Neuronal stem cell (in vitro differentiated cells): ENCODE results near the gene STUB1.
"Not testable (repeated sequence)": the region's sequence is repeated elsewhere in the genome, so short reads cannot be mapped to it uniquely, and the experiment has no call there.

Experiments used
- DNase-seq: peaks from one replicate; pipeline ENCODE4 v3.0.0-alpha.2; 2013; ENCODE audit warnings: low spot score
- H2AFZ ChIP-seq: one replicate; pipeline ENCODE4 v1.6.1; 2013; ENCODE audit warnings: mild to moderate bottlenecking, low read length, inconsistent platforms
- H2AK5ac ChIP-seq: 2 replicates; pipeline ENCODE4 v1.6.1; 2013; ENCODE audit warnings: low read depth, mild to moderate bottlenecking, inconsistent platforms, low read length, moderate library complexity, mixed read lengths
- H2BK120ac ChIP-seq: 2 replicates; pipeline ENCODE4 v1.6.1; 2013; ENCODE audit warnings: low read depth, mild to moderate bottlenecking, inconsistent platforms, low read length, moderate library complexity, mixed read lengths
- H2BK12ac ChIP-seq: one replicate; pipeline ENCODE4 v1.6.1; 2013; ENCODE audit warnings: low read length, inconsistent platforms
- H2BK15ac ChIP-seq: 2 replicates; pipeline ENCODE4 v1.6.1; 2013; ENCODE audit warnings: mild to moderate bottlenecking, low read length, inconsistent platforms, mixed read lengths
- H2BK5ac ChIP-seq: one replicate; pipeline ENCODE4 v1.6.1; 2013; ENCODE audit warnings: inconsistent platforms, mild to moderate bottlenecking, low read length, moderate library complexity
- H3K14ac ChIP-seq: one replicate; pipeline ENCODE4 v1.6.1; 2013; ENCODE audit warnings: low read length, inconsistent platforms
- H3K18ac ChIP-seq: 2 replicates; pipeline ENCODE4 v1.6.1; 2013; ENCODE audit warnings: low read length, inconsistent platforms
- H3K23ac ChIP-seq: 2 replicates; pipeline ENCODE4 v1.6.1; 2013; ENCODE audit warnings: low read depth, mild to moderate bottlenecking, mixed read lengths, low read length, inconsistent platforms; ENCODE audit not compliant: poor library complexity
- H3K27ac ChIP-seq: replicated peaks from 3 replicates; pipeline ENCODE4 v1.5.1; 2013; ENCODE audit warnings: low read length, inconsistent platforms
- H3K27me3 ChIP-seq, 3 experiments: 2 replicates each; pipeline ENCODE4 v1.6.1; 2013; ENCODE audit warnings: low read length in 3 of 3, mild to moderate bottlenecking in 2 of 3, inconsistent platforms in 1 of 3, low read depth in 1 of 3, mixed read lengths in 1 of 3, moderate library complexity in 1 of 3; ENCODE audit not compliant: control insufficient read depth in 3 of 3, insufficient read depth in 3 of 3
- H3K36me3 ChIP-seq, 2 donors: replicated peaks in 1 of 2; 2 replicates each; pipeline ENCODE4 v1.6.1; 2013; ENCODE audit warnings: low read length in 2 of 2; ENCODE audit not compliant: control insufficient read depth in 2 of 2, insufficient read depth in 2 of 2
- H3K4ac ChIP-seq: 2 replicates; pipeline ENCODE4 v1.6.1; 2013; ENCODE audit warnings: inconsistent platforms, mild to moderate bottlenecking, low read length, moderate library complexity
- H3K4me1 ChIP-seq, 2 donors: 1 replicate in 1 of 2; 2 replicates in 1 of 2; pipeline ENCODE4 v1.6.1; 2013; ENCODE audit warnings: low read length in 2 of 2, low read depth in 1 of 2; ENCODE audit not compliant: control insufficient read depth in 2 of 2, insufficient read depth in 1 of 2
- H3K4me2 ChIP-seq: one replicate; pipeline ENCODE4 v1.6.1; 2013; ENCODE audit warnings: mild to moderate bottlenecking, low read length, inconsistent platforms; ENCODE audit not compliant: insufficient read depth, poor library complexity, severe bottlenecking
- H3K4me3 ChIP-seq, 2 donors: 2 replicates each; pipeline ENCODE4 v1.5.1; 2013; ENCODE audit warnings: low read length in 2 of 2, mild to moderate bottlenecking in 2 of 2, inconsistent platforms in 1 of 2, moderate library complexity in 1 of 2
- H3K79me1 ChIP-seq: one replicate; pipeline ENCODE4 v1.6.1; 2013; ENCODE audit warnings: low read depth, mild to moderate bottlenecking, inconsistent platforms, low read length, moderate library complexity
- H3K9ac ChIP-seq: one replicate; pipeline ENCODE4 v1.6.1; 2013; ENCODE audit warnings: mild to moderate bottlenecking, low read depth, low read length, inconsistent platforms; ENCODE audit not compliant: poor library complexity
- H3K9me3 ChIP-seq, 2 donors: replicated peaks in 1 of 2; 2 replicates each; pipeline versions ENCODE3 to v1.6.1; 2013; ENCODE audit warnings: low read length in 2 of 2, mild to moderate bottlenecking in 2 of 2, inconsistent platforms in 1 of 2, low read depth in 1 of 2, mixed read lengths in 1 of 2, moderate library complexity in 1 of 2; ENCODE audit not compliant: control insufficient read depth in 2 of 2, insufficient read depth in 1 of 2
- H4K8ac ChIP-seq: one replicate; pipeline ENCODE4 v1.6.1; 2013; ENCODE audit warnings: low read depth, mild to moderate bottlenecking, inconsistent platforms, low read length, moderate library complexity
- H4K91ac ChIP-seq: one replicate; pipeline ENCODE4 v1.6.1; 2013; ENCODE audit warnings: low read length, low read depth, mild to moderate bottlenecking, inconsistent platforms; ENCODE audit not compliant: poor library complexity
- WGBS, 2 donors: extraction: QIAGEN DNeasy Blood & Tissue Kit; methylation state at CpG; one replicate each; pipeline ENCODE4 v1.1.7; 2013; ENCODE audit warnings: missing lambda C conversion rate in 2 of 2, mixed read lengths in 1 of 2; ENCODE audit not compliant: insufficient read length in 2 of 2, insufficient replicate concordance in 1 of 2; ENCODE audit errors: extremely low coverage in 2 of 2; 5-methylcytosine and 5-hydroxymethylcytosine counted together

The STUB1 gene

GRCh38 chr16:691242-691641 lies 11.0 kb downstream of the STUB1 start:
- H3K4me1 ChIP-seq = peaks cover 4 to 13% of the 10 kb centered on the region in 2 donors

GRCh38 chr16:692356-693108 lies 12.3 kb downstream of the STUB1 start:
- H3K9ac ChIP-seq = no peak overlapping the region
- peaks cover 10 to 57% (median 28%) of the 10 kb centered on the region in 3 experiments for H3K27me3 ChIP-seq
- H3K9me3 ChIP-seq = peaks cover 0 to 6% of the 10 kb centered on the region in 2 donors
- H2BK120ac ChIP-seq = no peak overlapping the region
- peaks cover 4 to 6% of the 10 kb centered on the region in 2 donors for H3K36me3 ChIP-seq
- H2AFZ ChIP-seq = no peak overlapping the region
- no peak overlapping the region for H2BK12ac ChIP-seq
- H3K23ac ChIP-seq = no peak overlapping the region
- H2AK5ac ChIP-seq = peak overlapping the region; percentile 56
- H3K27ac ChIP-seq = no peak overlapping the region
- H2BK15ac ChIP-seq = no peak overlapping the region
- no CpG with 5 or more reads among the region's 10 CpGs for WGBS, 2 donors
- H3K4me1 ChIP-seq = peaks cover 4 to 13% of the 10 kb centered on the region in 2 donors
- H3K4me2 ChIP-seq = no peak overlapping the region
- no peak overlapping the region for H3K4me3 ChIP-seq
- H3K18ac ChIP-seq = no peak overlapping the region
- H3K79me1 ChIP-seq = peaks cover 15% of the 10 kb centered on the region
- no peak overlapping the region for H4K8ac ChIP-seq
- H3K4ac ChIP-seq = no peak overlapping the region
- no peak overlapping the region for H3K14ac ChIP-seq
- H2BK5ac ChIP-seq = no peak overlapping the region
- H4K91ac ChIP-seq = no peak overlapping the region
- DNase-seq = no peak

More at GRCh38 chr16:691242-691641, 11.0 kb downstream of the STUB1 start:
- Histone ChIP-seq H3K27me3 (peaks cover 10 to 47% (median 28%) of the 10 kb centered on the region in 3 experiments), H2AK5ac (peak overlapping the region; percentile 53), H3K36me3 (peaks cover 13 to 19% of the 10 kb centered on the region in 2 donors), H3K4me3 (peak overlapping the region in 1 of 2 donors; percentile 62), H2BK12ac (peak overlapping the region; percentile 0), H3K79me1 (peaks cover 15% of the 10 kb centered on the region)
- not testable (repeated sequence) for H4K8ac ChIP-seq, H3K9ac ChIP-seq, H3K18ac ChIP-seq, H3K4me2 ChIP-seq, H3K4ac ChIP-seq, DNase-seq, H2BK5ac ChIP-seq, H3K23ac ChIP-seq, H2AFZ ChIP-seq, H3K9me3 ChIP-seq, H2BK15ac ChIP-seq, H3K14ac ChIP-seq, H4K91ac ChIP-seq, H3K27ac ChIP-seq, H2BK120ac ChIP-seq
- WGBS, 2 donors = no CpG with 5 or more reads among the region's 16 CpGs

- Histone ChIP-seq H3K14ac (no peak overlapping the region), H3K27me3 (peaks cover 10 to 60% (median 28%) of the 10 kb centered on the region in 3 experiments), H3K23ac (peak overlapping the region; percentile 73), H3K36me3 (no peaks in the 10 kb centered on the region), H3K4me2 (no peak overlapping the region), H3K18ac (peak overlapping the region; percentile 64), H3K27ac (no peak overlapping the region), H2BK5ac (peak overlapping the region; percentile 3), H3K9me3 (peaks cover 0 to 6% of the 10 kb centered on the region in 2 donors), H3K4me3 (no peak overlapping the region), H3K4me1 (peaks cover 4 to 13% of the 10 kb centered on the region in 2 donors), H2BK15ac (peak overlapping the region; percentile 87), H3K79me1 (peaks cover 11% of the 10 kb centered on the region), H3K4ac (no peak overlapping the region), H2BK120ac (no peak overlapping the region), H3K9ac (no peak overlapping the region), H2AK5ac (peak overlapping the region; percentile 56), H2AFZ (no peak overlapping the region), H4K8ac (no peak overlapping the region), H4K91ac (no peak overlapping the region), H2BK12ac (peak overlapping the region; percentile 41)
- no peak for DNase-seq
- WGBS, 2 donors = no CpG with 5 or more reads among the region's 22 CpGs
These were observed 13.2 kb downstream of the STUB1 start for GRCh38 chr16:693364-693763.

- Histone ChIP-seq H4K8ac (no peak overlapping the region), H2BK15ac (peak overlapping the region; percentile 87), H3K14ac (no peak overlapping the region), H2BK120ac (no peak overlapping the region), H3K23ac (no peak overlapping the region), H2BK12ac (no peak overlapping the region), H3K27me3 (peaks cover 10 to 62% (median 28%) of the 10 kb centered on the region in 3 experiments), H3K4ac (no peak overlapping the region), H3K4me3 (peak overlapping the region in 1 of 2 donors; percentile 51), H3K36me3 (no peaks in the 10 kb centered on the region), H3K4me2 (peak overlapping the region; percentile 57), H3K9me3 (peaks cover 0 to 6% of the 10 kb centered on the region in 2 donors), H3K9ac (peak overlapping the region; percentile 60), H3K79me1 (peaks cover 9% of the 10 kb centered on the region), H2AFZ (no peak overlapping the region), H3K18ac (peak overlapping the region; percentile 76), H4K91ac (no peak overlapping the region), H2BK5ac (peak overlapping the region; percentile 3), H3K27ac (no peak overlapping the region), H3K4me1 (peaks cover 4 to 13% of the 10 kb centered on the region in 2 donors), H2AK5ac (no peak overlapping the region)
- DNase-seq = no peak
- WGBS, 2 donors = no CpG with 5 or more reads among the region's 37 CpGs
These were observed 13.6 kb downstream of the STUB1 start for GRCh38 chr16:693766-694165.
